GM21619 (cell line): ENCODE results near the gene EXOC6B.

Experiments used
- ATAC-seq: cut with Tn5 transposase; IDR thresholded peaks from one replicate; pipeline ENCODE4 v1.9.1; 2021; ENCODE audit not compliant: unreplicated experiment

Gene EXOC6B

GRCh38 chr2:72129681-72130340 lies 696.0 kb downstream of the EXOC6B start:
- no peak for ATAC-seq

GRCh38 chr2:72128843-72129227 lies 697.0 kb downstream of the EXOC6B start:
- no peak for ATAC-seq

GRCh38 chr2:72128059-72128842 lies 697.6 kb downstream of the EXOC6B start:
- no peak for ATAC-seq

- no peak for ATAC-seq
Measured at GRCh38 chr2:72127401-72128058, 698.3 kb downstream of the EXOC6B start.

- ATAC-seq = no peak
Measured at GRCh38 chr2:72126186-72127100, 699.4 kb downstream of the EXOC6B start.
